ENCODE results near the gene TMEM18.
A peak's percentile ranks its signal among the peaks of the same experiment; 100 is the strongest.

TMEM18 gene

DNA sequence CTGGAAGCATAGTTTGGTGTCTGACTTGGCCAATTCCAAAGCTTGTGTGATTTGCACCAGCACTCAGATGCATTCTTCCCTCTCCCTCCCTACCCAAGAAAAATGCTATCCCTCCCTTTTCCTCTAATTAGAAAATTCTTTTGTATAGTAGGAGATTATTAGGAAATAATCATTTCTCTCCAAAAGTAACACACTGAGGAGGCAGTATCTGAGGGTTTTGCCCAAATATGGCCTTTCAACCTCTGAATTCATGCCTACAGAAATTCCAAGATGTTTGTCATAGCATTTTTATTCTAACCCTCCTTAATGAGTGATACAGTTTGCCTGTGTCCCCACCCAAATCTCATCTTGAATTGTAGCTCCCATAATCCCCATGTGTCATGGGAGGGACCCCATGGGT, 5.0 kb upstream of the TMEM18 start:
- no peak for DNase-seq (ENCODE audit: low spot score)
- TF ChIP-seq, protein P1, sequence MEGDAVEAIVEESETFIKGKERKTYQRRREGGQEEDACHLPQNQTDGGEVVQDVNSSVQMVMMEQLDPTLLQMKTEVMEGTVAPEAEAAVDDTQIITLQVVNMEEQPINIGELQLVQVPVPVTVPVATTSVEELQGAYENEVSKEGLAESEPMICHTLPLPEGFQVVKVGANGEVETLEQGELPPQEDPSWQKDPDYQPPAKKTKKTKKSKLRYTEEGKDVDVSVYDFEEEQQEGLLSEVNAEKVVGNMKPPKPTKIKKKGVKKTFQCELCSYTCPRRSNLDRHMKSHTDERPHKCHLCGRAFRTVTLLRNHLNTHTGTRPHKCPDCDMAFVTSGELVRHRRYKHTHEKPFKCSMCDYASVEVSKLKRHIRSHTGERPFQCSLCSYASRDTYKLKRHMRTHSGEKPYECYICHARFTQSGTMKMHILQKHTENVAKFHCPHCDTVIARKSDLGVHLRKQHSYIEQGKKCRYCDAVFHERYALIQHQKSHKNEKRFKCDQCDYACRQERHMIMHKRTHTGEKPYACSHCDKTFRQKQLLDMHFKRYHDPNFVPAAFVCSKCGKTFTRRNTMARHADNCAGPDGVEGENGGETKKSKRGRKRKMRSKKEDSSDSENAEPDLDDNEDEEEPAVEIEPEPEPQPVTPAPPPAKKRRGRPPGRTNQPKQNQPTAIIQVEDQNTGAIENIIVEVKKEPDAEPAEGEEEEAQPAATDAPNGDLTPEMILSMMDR (IDR thresholded peaks at IDR 0.05; ENCODE audit: extremely low read depth, missing control alignments): no peak

DNA sequence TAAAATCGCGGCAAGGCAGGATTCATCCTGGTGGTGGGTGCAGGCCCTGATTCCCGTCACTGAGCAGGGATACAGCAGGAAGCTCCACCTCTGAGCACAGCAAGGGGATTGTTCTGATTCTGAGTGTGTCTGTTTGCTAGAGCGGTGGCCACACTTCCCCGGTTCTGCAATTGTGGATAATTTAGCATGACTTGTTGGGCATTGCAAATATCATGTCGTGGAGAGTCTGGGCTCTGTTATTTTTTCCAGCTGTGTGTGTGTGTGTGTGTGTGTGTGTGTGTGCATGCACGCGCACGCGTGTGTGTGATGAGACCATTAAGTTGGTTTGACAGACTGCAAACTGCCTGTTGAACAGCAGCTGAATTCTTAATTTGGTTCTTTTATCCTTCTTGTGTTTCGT, 4.1 kb upstream of the TMEM18 start:
- DNase-seq (ENCODE audit: low spot score): no peak
- TF ChIP-seq, protein P1 (IDR thresholded peaks at IDR 0.05; ENCODE audit: extremely low read depth, missing control alignments): no peak

DNA sequence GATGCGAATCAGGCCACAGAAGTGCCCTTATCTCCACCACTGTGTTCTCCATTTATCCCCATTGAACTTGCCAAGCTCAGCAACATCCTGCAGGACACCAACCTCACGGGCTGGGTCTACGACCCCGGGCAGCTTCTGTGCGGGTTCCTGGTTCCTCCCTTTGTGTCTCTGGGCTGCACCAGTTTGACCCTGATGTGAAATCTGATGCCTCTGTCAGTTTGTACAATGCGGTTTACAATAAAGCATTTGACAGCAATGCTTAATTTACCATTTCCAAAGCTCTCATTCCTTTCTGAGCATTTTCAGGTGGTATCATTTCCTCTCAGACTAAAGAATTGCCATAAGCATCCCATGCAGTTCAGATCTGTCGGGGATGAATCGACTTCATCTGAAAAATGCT, 3.3 kb upstream of the TMEM18 start:
- DNase-seq (ENCODE audit: low spot score): no peak
- TF ChIP-seq, protein P1 (IDR thresholded peaks at IDR 0.05; ENCODE audit: extremely low read depth, missing control alignments): no peak

- TF ChIP-seq, protein P1 (IDR thresholded peaks at IDR 0.05; ENCODE audit: extremely low read depth, missing control alignments): no peak
- DNase-seq (ENCODE audit: low spot score): no peak
Observed at GRCh38 chr2:678964-679363, 1.8 kb upstream of the TMEM18 start.

DNA sequence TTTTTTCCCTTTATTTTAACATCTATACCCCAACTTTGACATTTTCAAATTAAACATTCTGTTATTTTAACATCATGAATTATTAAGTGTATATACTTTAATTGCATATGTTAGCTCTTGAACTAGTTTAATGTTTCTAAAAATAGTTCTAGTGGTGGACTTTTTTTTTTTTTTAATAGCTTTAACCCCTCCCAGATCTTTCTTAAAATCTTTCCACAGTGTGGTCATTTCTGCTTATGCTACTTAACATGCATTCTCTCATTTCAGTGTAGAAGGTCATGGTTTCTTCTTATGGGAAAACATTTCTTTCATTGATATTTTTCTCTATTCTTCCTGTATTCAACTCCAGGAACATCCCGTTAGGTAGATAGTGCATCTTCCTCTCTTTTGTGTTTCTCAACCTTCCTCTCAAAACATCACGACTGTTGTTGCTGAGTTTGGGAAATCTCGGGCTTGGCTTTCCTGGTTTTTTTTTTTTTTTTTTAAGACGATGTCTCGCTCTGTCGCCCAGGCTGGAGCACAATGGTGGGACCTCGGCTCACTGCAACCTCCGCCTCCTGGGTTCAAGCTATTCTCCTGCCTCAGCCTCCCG, 849 bp upstream of the TMEM18 start:
- TF ChIP-seq, protein P1 (IDR thresholded peaks at IDR 0.05; ENCODE audit: extremely low read depth, missing control alignments): no peak

GRCh38 chr2:676647-677055, 555 bp downstream of the TMEM18 start:
- DNase-seq (ENCODE audit: low spot score): peak; percentile 98
- TF ChIP-seq, protein P1 (IDR thresholded peaks at IDR 0.05; ENCODE audit: extremely low read depth, missing control alignments): no peak

More for the DNA sequence above, 849 bp upstream of the TMEM18 start:
- DNase-seq (ENCODE audit: low spot score): no peak

DNA sequence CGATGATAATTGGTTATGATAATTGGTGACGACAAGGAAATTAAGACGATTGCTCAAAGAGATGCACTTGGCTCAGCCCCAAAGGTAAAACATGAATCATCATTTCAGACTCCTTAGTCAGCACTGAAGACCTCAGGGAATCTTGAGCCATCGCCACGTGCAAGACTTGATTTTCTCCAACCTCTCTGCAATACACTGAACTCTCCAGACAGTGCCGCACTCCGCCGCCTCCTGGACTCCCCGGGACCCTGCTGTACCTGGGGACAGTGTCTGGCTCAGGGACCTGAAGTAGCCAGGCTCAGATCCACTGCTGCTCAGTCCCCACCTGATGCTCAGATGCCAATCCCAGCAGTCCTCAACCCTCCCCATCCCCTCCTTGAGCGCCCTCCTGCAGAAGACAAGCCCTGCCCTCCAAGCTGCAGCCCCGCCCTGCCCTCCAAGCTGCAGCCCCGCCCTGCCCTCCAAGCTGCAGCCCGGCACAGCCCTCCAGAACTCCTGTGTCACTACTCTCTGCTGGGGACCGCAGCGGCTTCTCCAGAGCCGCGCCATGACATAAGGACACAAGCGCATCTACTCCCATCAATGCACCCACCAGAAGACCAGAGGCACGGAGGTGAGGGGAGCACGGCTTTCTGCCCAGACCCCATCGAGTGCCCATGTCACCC, 1.1 kb downstream of the TMEM18 start:
- peak; percentile 34 for DNase-seq (ENCODE audit: low spot score)
- TF ChIP-seq, protein P1 (IDR thresholded peaks at IDR 0.05; ENCODE audit: extremely low read depth, missing control alignments): no peak

Data from GM20000 (cell line).